B cell (primary cell): Measurements from ENCODE around the gene MVB12B. TPM values are rescaled to one million over a fixed set of nuclear protein-coding genes. Genes with fewer than 3 reads are reported as not detected.
A peak's percentile ranks its signal among the peaks of the same experiment; 100 is the strongest.

ENCODE experiments used
- ATAC-seq: fragments of 200-7000 bp; cut with Tn5 transposase; one replicate; pipeline ENCODE4 v1.10.0; 2021; ENCODE audit warnings: low read depth, mild to moderate bottlenecking, moderate number of reproducible peaks, moderate library complexity
- CTCF ChIA-PET: fragments of 350-600 bp; sonication (Branson Sonifier 250); formaldehyde crosslinking; loops from one replicate; lab custom pipeline; 2021; ENCODE audit warnings: antibody characterized with exemption, inconsistent platforms; lab: Charles Lee
- POLR2A ChIA-PET: fragments of 350-600 bp; sonication (Branson Sonifier 250); formaldehyde crosslinking; loops from one replicate; lab custom pipeline; 2021; ENCODE audit warnings: antibody characterized with exemption; lab: Charles Lee
- DNase-seq: peaks from one replicate; pipeline ENCODE4 v3.0.0; 2013
- H2AFZ ChIP-seq: 2 replicates; pipeline ENCODE4 v1.6.1; 2012; ENCODE audit warnings: mild to moderate bottlenecking, low read depth, low read length; ENCODE audit not compliant: insufficient read depth, poor library complexity, severe bottlenecking
- H3K27ac ChIP-seq, 2 donors: 1 replicate in 1 of 2; 2 replicates in 1 of 2; pipeline ENCODE4 v1.5.1; 2012 to 2013; ENCODE audit warnings: low read length in 2 of 2, mild to moderate bottlenecking in 2 of 2, moderate library complexity in 1 of 2
- H3K27me3 ChIP-seq, 4 experiments: fragments of 200-600 bp in 1 of 4; sonication (generic) in 1 of 4; replicated peaks in 1 of 4; 1 replicate in 2 of 4; 2 replicates in 2 of 4; pipeline versions ENCODE4 v1.6.1 to v1.7.0; 2013 to 2016; ENCODE audit warnings: low read length in 3 of 4, mild to moderate bottlenecking in 2 of 4, mixed read lengths in 1 of 4, moderate library complexity in 1 of 4; ENCODE audit not compliant: insufficient read depth in 4 of 4, control insufficient read depth in 3 of 4; ENCODE audit errors: control extremely low read depth in 1 of 4
- H3K36me3 ChIP-seq, 2 experiments: replicated peaks in 1 of 2; 1 replicate in 1 of 2; 2 replicates in 1 of 2; pipeline versions ENCODE4 v1.6.1 to v1.7.1; 2013; ENCODE audit warnings: low read length in 1 of 2; ENCODE audit not compliant: insufficient read depth in 2 of 2, control insufficient read depth in 1 of 2; ENCODE audit errors: control extremely low read depth in 1 of 2, extremely low read depth in 1 of 2
- H3K4me1 ChIP-seq, 2 donors: fragments of 200-600 bp in 1 of 2; sonication (generic) in 1 of 2; 1 replicate in 1 of 2; 2 replicates in 1 of 2; pipeline versions ENCODE4 v1.5.1 to v1.6.1; 2013 to 2017; ENCODE audit warnings: low read length in 2 of 2; ENCODE audit not compliant: control insufficient read depth in 2 of 2, insufficient read depth in 2 of 2
- H3K4me2 ChIP-seq: replicated peaks from 2 replicates; pipeline ENCODE3; 2012; ENCODE audit warnings: mild to moderate bottlenecking, low read depth, low read length; ENCODE audit not compliant: poor library complexity, severe bottlenecking
- H3K4me3 ChIP-seq, 5 experiments: fragments of 200-600 bp in 1 of 5; sonication (generic) in 1 of 5; 1 replicate in 3 of 5; 2 replicates in 2 of 5; pipeline versions ENCODE4 v1.5.1 to v1.7.0; 2011 to 2016; ENCODE audit warnings: low read length in 4 of 5, mild to moderate bottlenecking in 4 of 5, low read depth in 2 of 5, control low read depth in 1 of 5, moderate library complexity in 1 of 5; ENCODE audit not compliant: insufficient read depth in 1 of 5; ENCODE audit errors: control extremely low read depth in 1 of 5, extremely low read depth in 1 of 5
- H3K79me2 ChIP-seq: fragments of 200-600 bp; sonication (generic); one replicate; pipeline ENCODE4 v1.6.0; 2016; ENCODE audit warnings: low read length; ENCODE audit not compliant: control insufficient read depth, insufficient read depth
- H3K9ac ChIP-seq: fragments of 200-600 bp; sonication (generic); 2 replicates; pipeline ENCODE4 v1.6.1; 2017; ENCODE audit warnings: mild to moderate bottlenecking, low read length, moderate library complexity
- H3K9me3 ChIP-seq, 3 donors: one replicate each; pipeline versions ENCODE4 v1.6.1 to v1.7.1; 2013; ENCODE audit warnings: low read length in 2 of 3; ENCODE audit not compliant: control insufficient read depth in 2 of 3, insufficient read depth in 1 of 3; ENCODE audit errors: control extremely low read depth in 1 of 3
- H4K20me1 ChIP-seq: 2 replicates; pipeline ENCODE4 v1.6.0; 2012; ENCODE audit warnings: mild to moderate bottlenecking, low read length; ENCODE audit not compliant: insufficient read depth, control insufficient read depth, poor library complexity, severe bottlenecking
- H3K27ac Mint-ChIP-seq: one replicate; pipeline ENCODE4 v1.8.0; 2021; ENCODE audit warnings: mixed read lengths
- H3K27me3 Mint-ChIP-seq: one replicate; pipeline ENCODE4 v1.8.0; 2021; ENCODE audit warnings: mixed read lengths
- H3K4me1 Mint-ChIP-seq: one replicate; pipeline ENCODE4 v1.8.0; 2021; ENCODE audit warnings: mixed read lengths
- H3K4me3 Mint-ChIP-seq: one replicate; pipeline ENCODE4 v1.8.0; 2021; ENCODE audit warnings: mixed read lengths
- H3K9me3 Mint-ChIP-seq: one replicate; pipeline ENCODE4 v1.8.0; 2022; ENCODE audit warnings: mixed read lengths; ENCODE audit not compliant: insufficient read depth
- CTCF ChIP-seq: fragments of 200-600 bp; IDR thresholded peaks from one replicate; pipeline ENCODE4 v1.8.0; 2022; ENCODE audit warnings: antibody characterized with exemption, mild to moderate bottlenecking
- EZH2 ChIP-seq: IDR thresholded peaks from 2 replicates; pipeline ENCODE4 v1.6.1; 2012; ENCODE audit warnings: borderline replicate concordance, low read depth, mild to moderate bottlenecking, moderate library complexity, low read length; ENCODE audit not compliant: insufficient read depth, poor library complexity, severe bottlenecking
- WGBS: methylation state at CpG from one replicate; pipeline ENCODE4 v1.1.5; 2013; ENCODE audit warnings: missing lambda C conversion rate; ENCODE audit not compliant: insufficient coverage; 5-methylcytosine and 5-hydroxymethylcytosine counted together
- intact Hi-C: fragments of 100-400 bp; cut with micrococcal nuclease; formaldehyde crosslinking; loops from one replicate; pipeline ENCODE4 v1.10.0; 2022
- polyA plus RNA-seq: library from polyadenylated mRNA; depleted of rRNA; stranded (reverse); fragments of >200 nt; gene quantifications from 2 replicates; pipeline ENCODE4 v1.2.3, GENCODE V29; 2012
- total RNA-seq, 2 donors: library from RNA; stranded (reverse); fragments of 120-200 nt in 1 of 2; gene quantifications; 1 replicate in 1 of 2; 2 replicates in 1 of 2; pipeline versions ENCODE4 v1.2.3 to v1.2.4, GENCODE V29; 2013 to 2022

Gene MVB12B
- total and polyA plus RNA-seq, 2 donors (not counting 1 experiment from before 2014, with no cell fraction given), result 1.2 to 9.8 TPM

GRCh38 chr9:126480813-126481212 is 154.2 kb downstream of the MVB12B start:
- no peak overlapping the region for H3K4me3 ChIP-seq
- peaks cover 0 to 14% (median 3%) of the 10 kb centered on the region in 3 donors for H3K9me3 ChIP-seq
- no peak overlapping the region for H2AFZ ChIP-seq
- H3K27me3 ChIP-seq, result no peaks in the 10 kb centered on the region
- Mint-ChIP-seq H3K4me3 (no peak overlapping the region), H3K9me3 (peaks cover 3% of the 10 kb centered on the region), H3K27me3 (peaks cover 7% of the 10 kb centered on the region), H3K4me1 (peaks cover 19% of the 10 kb centered on the region), H3K27ac (peak overlapping the region; percentile 17)
- intact Hi-C loops, result no loop called here
- ATAC-seq (no peak), DNase-seq (no peak)
- CTCF ChIA-PET, result interaction anchor here (0.6 to 3.2 kb wide), 6 partner anchors 10 to 1438 kb away, joined by 3 to 40 read pairs (median 6); no protein-coding TSS in a partner anchor
- H3K27ac ChIP-seq, result no peak overlapping the region
- no peaks in the 10 kb centered on the region for H3K36me3 ChIP-seq
- TF ChIP-seq EZH2 (no peak), CTCF (no peak)
- H4K20me1 ChIP-seq, result no peaks in the 10 kb centered on the region
- no peak overlapping the region for H3K9ac ChIP-seq
- POLR2A ChIA-PET, result interaction anchor here (1.2 kb wide), 1 partner anchor 10 kb away, joined by 4 read pairs; no protein-coding TSS in a partner anchor
- no peaks in the 10 kb centered on the region for H3K79me2 ChIP-seq
- peaks cover 7 to 19% of the 10 kb centered on the region in 2 donors for H3K4me1 ChIP-seq
- no peak overlapping the region for H3K4me2 ChIP-seq
- WGBS, result 56% methylated on average over 3 of the region's 6 CpGs

GRCh38 chr9:126481862-126482261 is 155.2 kb downstream of the MVB12B start:
- Histone ChIP-seq H3K79me2 (no peaks in the 10 kb centered on the region), H3K9me3 (peaks cover 0 to 12% (median 3%) of the 10 kb centered on the region in 3 donors), H3K27ac (no peak overlapping the region), H2AFZ (no peak overlapping the region), H3K4me1 (peaks cover 7 to 19% of the 10 kb centered on the region in 2 donors), H3K4me2 (no peak overlapping the region), H3K4me3 (no peak overlapping the region), H3K36me3 (no peaks in the 10 kb centered on the region), H4K20me1 (no peaks in the 10 kb centered on the region), H3K9ac (no peak overlapping the region), H3K27me3 (no peaks in the 10 kb centered on the region)
- Mint-ChIP-seq H3K9me3 (peaks cover 3% of the 10 kb centered on the region), H3K27ac (no peak overlapping the region), H3K4me1 (peaks cover 16% of the 10 kb centered on the region), H3K4me3 (no peak overlapping the region), H3K27me3 (peaks cover 7% of the 10 kb centered on the region)
- no peak for ATAC-seq
- intact Hi-C loops, result no loop called here
- no peak for TF ChIP-seq EZH2
- TF ChIP-seq CTCF, result no peak
- ChIA-PET CTCF (interaction anchor here (0.6 to 3.2 kb wide), 9 partner anchors 10 to 1074 kb away, joined by 3 to 40 read pairs (median 7); no protein-coding TSS in a partner anchor), POLR2A (interaction anchor here (1.2 kb wide), 1 partner anchor 11 kb away, joined by 4 read pairs; no protein-coding TSS in a partner anchor)
- WGBS, result 91% methylated on average over 13 of the region's 13 CpGs
- no peak for DNase-seq
